Endothelial cell of umbilical vein (primary cell): ENCODE data around the gene ZBTB22.

Experiments
- MAX ChIP-seq: IDR thresholded peaks from 2 replicates; pipeline ENCODE4 v1.6.1; 2011; ENCODE audit not compliant: insufficient read depth, insufficient read length
- TF ChIP-seq, protein P1 (sequence below), 2 donors: IDR thresholded peaks; 1 replicate in 1 of 2; 2 replicates in 1 of 2; pipeline ENCODE4 v1.5.1; 2011; ENCODE audit warnings: low read length in 2 of 2, mild to moderate bottlenecking in 2 of 2, moderate library complexity in 2 of 2, control low read depth in 1 of 2, inconsistent platforms in 1 of 2, low read depth in 1 of 2; ENCODE audit not compliant: insufficient read depth in 1 of 2; ENCODE audit errors: extremely low read depth in 1 of 2

- TF ChIP-seq, protein P1, sequence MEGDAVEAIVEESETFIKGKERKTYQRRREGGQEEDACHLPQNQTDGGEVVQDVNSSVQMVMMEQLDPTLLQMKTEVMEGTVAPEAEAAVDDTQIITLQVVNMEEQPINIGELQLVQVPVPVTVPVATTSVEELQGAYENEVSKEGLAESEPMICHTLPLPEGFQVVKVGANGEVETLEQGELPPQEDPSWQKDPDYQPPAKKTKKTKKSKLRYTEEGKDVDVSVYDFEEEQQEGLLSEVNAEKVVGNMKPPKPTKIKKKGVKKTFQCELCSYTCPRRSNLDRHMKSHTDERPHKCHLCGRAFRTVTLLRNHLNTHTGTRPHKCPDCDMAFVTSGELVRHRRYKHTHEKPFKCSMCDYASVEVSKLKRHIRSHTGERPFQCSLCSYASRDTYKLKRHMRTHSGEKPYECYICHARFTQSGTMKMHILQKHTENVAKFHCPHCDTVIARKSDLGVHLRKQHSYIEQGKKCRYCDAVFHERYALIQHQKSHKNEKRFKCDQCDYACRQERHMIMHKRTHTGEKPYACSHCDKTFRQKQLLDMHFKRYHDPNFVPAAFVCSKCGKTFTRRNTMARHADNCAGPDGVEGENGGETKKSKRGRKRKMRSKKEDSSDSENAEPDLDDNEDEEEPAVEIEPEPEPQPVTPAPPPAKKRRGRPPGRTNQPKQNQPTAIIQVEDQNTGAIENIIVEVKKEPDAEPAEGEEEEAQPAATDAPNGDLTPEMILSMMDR (IDR thresholded peaks at IDR 0.05; ENCODE audit: extremely low read depth in 1 of 2, insufficient read depth in 1 of 2, low read depth in 1 of 2, low read length in 2 of 2), result no peak
- no peak for TF ChIP-seq MAX
Measured at GRCh38 chr6:33294086-33294823, 23.3 kb downstream of the ZBTB22 start.
